HG03342 (cell line): Measurements from ENCODE around the gene PLCXD3.
"Not testable (repeated sequence)": the region's sequence is repeated elsewhere in the genome, so short reads cannot be mapped to it uniquely, and the experiment has no call there.

Experiments used
- ATAC-seq: cut with Tn5 transposase; IDR thresholded peaks from one replicate; pipeline ENCODE4 v1.9.1; 2021; ENCODE audit warnings: mild to moderate bottlenecking, moderate library complexity; ENCODE audit not compliant: unreplicated experiment

Gene PLCXD3

GRCh38 chr5:41356786-41357185 lies 153.6 kb downstream of the PLCXD3 start:
- no peak for ATAC-seq

GRCh38 chr5:41349846-41350245 lies 160.6 kb downstream of the PLCXD3 start:
- no peak for ATAC-seq

- ATAC-seq = no peak
Observed at GRCh38 chr5:41347569-41347968, 162.8 kb downstream of the PLCXD3 start.

- no peak for ATAC-seq
Observed at GRCh38 chr5:41346609-41347008, 163.8 kb downstream of the PLCXD3 start.

GRCh38 chr5:41345295-41345694 lies 165.1 kb downstream of the PLCXD3 start:
- no peak for ATAC-seq

GRCh38 chr5:41339339-41339738 lies 171.1 kb downstream of the PLCXD3 start:
- no peak for ATAC-seq

GRCh38 chr5:41338136-41338675 lies 172.2 kb downstream of the PLCXD3 start:
- no peak for ATAC-seq

GRCh38 chr5:41337724-41338123 lies 172.7 kb downstream of the PLCXD3 start:
- no peak for ATAC-seq

- no peak for ATAC-seq
Observed at GRCh38 chr5:41337216-41337615, 173.2 kb downstream of the PLCXD3 start.

GRCh38 chr5:41336471-41336870 lies 173.9 kb downstream of the PLCXD3 start:
- no peak for ATAC-seq

GRCh38 chr5:41335596-41336181 lies 174.7 kb downstream of the PLCXD3 start:
- ATAC-seq = no peak

- ATAC-seq = peak; percentile 86
Observed at GRCh38 chr5:41334758-41335157, 175.6 kb downstream of the PLCXD3 start.

- no peak for ATAC-seq
Observed at GRCh38 chr5:41334221-41334620, 176.2 kb downstream of the PLCXD3 start.

- ATAC-seq = no peak
Observed at GRCh38 chr5:41325074-41325473, 185.3 kb downstream of the PLCXD3 start.

- not testable (repeated sequence) for ATAC-seq
Observed at GRCh38 chr5:41322826-41323225, 187.6 kb downstream of the PLCXD3 start.

GRCh38 chr5:41312478-41313060 lies 197.8 kb downstream of the PLCXD3 start:
- ATAC-seq = no peak

GRCh38 chr5:41312066-41312465 lies 198.3 kb downstream of the PLCXD3 start:
- ATAC-seq = no peak

GRCh38 chr5:41309275-41309674 lies 201.1 kb downstream of the PLCXD3 start:
- no peak for ATAC-seq

- no peak for ATAC-seq
Observed at GRCh38 chr5:41306005-41306404, 204.4 kb downstream of the PLCXD3 start.

GRCh38 chr5:41305056-41305455 lies 205.3 kb downstream of the PLCXD3 start:
- ATAC-seq = no peak

- ATAC-seq = no peak
Observed at GRCh38 chr5:41296066-41296465, 214.3 kb downstream of the PLCXD3 start.

GRCh38 chr5:41291323-41291722 lies 219.1 kb downstream of the PLCXD3 start:
- ATAC-seq = no peak

GRCh38 chr5:41290810-41291209 lies 219.6 kb downstream of the PLCXD3 start:
- ATAC-seq = no peak
